GM12878 (cell line): Measurements from ENCODE around the gene ZNF407. TPM values are rescaled to one million over a fixed set of nuclear protein-coding genes. Genes with fewer than 3 reads are reported as not detected.

Experiments used
- CUX1 ChIP-seq: IDR thresholded peaks from 2 replicates; pipeline ENCODE4 v1.6.1; 2012; ENCODE audit warnings: improper control_type of control experiment, low read depth, low read length; ENCODE audit not compliant: insufficient replicate concordance
- HDAC6 ChIP-seq: fragments of 200-600 bp; sonication (generic); IDR thresholded peaks from one replicate; pipeline ENCODE4 v1.8.0; 2017; ENCODE audit warnings: antibody characterized with exemption; ENCODE audit not compliant: unreplicated experiment
- IRF5 ChIP-seq: fragments of 450-650 bp; IDR thresholded peaks from 2 replicates; pipeline ENCODE4 v1.6.1; 2017; ENCODE audit warnings: borderline replicate concordance
- NFYA ChIP-seq: IDR thresholded peaks from 2 replicates; pipeline ENCODE4 v1.6.1; 2011; ENCODE audit warnings: low read depth, mild to moderate bottlenecking, low read length, improper control_type of control experiment, borderline replicate concordance
- SREBF2 ChIP-seq: IDR thresholded peaks from 2 replicates; pipeline ENCODE4 v1.6.1; 2012; ENCODE audit warnings: mild to moderate bottlenecking, low read length
- YY1 ChIP-seq: IDR thresholded peaks from 2 replicates; pipeline ENCODE4 v1.6.1; 2011; ENCODE audit warnings: low read depth, mild to moderate bottlenecking, low read length
- ZNF274 ChIP-seq: IDR thresholded peaks from one replicate; pipeline ENCODE4 v1.8.0; 2011; ENCODE audit not compliant: insufficient read length, insufficient read depth
- polyA plus RNA-seq, 11 experiments: library from polyadenylated mRNA; depleted of rRNA in 4 of 11; unstranded in 6 of 11; stranded (reverse) in 5 of 11; fragments of >200 nt; fragmentation: Nextera tagmentation in 4 of 11; fragmentation: Illumina TruSeq in 1 of 11; extraction: Ambion mirVana in 4 of 11; extraction: Trizol in 1 of 11; gene quantifications; 1 replicate in 1 of 11; 2 replicates in 10 of 11; pipeline versions ENCODE4 v1.2.1 to v1.2.3, GENCODE V29; 2011 to 2016; ENCODE audit warnings: inconsistent platforms in 2 of 11, missing spikeins in 2 of 11, low read depth in 1 of 11
- total RNA-seq, 4 experiments: library from RNA; depleted of rRNA in 3 of 4; stranded (reverse); fragments of >200 nt in 3 of 4; fragmentation: Illumina TruSeq in 1 of 4; extraction: Trizol in 1 of 4; gene quantifications; 2 replicates each; pipeline versions ENCODE4 v1.2.1 to v1.2.3, GENCODE V29; 2013 to 2021
- TF ChIP-seq, protein P1 (sequence below): IDR thresholded peaks from 2 replicates; pipeline ENCODE4 v1.6.1; 2011; ENCODE audit warnings: low read depth, low read length, improper control_type of control experiment, borderline replicate concordance
- TF ChIP-seq, protein P2 (sequence below): fragments of 150-350 bp; IDR thresholded peaks from 2 replicates; pipeline ENCODE4 v1.6.1; 2014; ENCODE audit warnings: mild to moderate bottlenecking, low read depth, low read length

ZNF407 gene
- total and polyA plus RNA-seq, 10 of the 15 experiments (the other 5 are each of a cell fraction or from before 2014, with no cell fraction given) = 0.69 to 11.6 (median 5.3) TPM

GRCh38 chr18:74818516-74819175, 221.0 kb downstream of the ZNF407 start (continued):
- TF ChIP-seq HDAC6 (no peak), YY1 (no peak), ZNF274 (no peak), IRF5 (no peak), NFYA (no peak), SREBF2 (no peak), CUX1 (no peak)
- TF ChIP-seq, protein P1, sequence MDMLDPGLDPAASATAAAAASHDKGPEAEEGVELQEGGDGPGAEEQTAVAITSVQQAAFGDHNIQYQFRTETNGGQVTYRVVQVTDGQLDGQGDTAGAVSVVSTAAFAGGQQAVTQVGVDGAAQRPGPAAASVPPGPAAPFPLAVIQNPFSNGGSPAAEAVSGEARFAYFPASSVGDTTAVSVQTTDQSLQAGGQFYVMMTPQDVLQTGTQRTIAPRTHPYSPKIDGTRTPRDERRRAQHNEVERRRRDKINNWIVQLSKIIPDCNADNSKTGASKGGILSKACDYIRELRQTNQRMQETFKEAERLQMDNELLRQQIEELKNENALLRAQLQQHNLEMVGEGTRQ = no peak
- TF ChIP-seq, protein P2, sequence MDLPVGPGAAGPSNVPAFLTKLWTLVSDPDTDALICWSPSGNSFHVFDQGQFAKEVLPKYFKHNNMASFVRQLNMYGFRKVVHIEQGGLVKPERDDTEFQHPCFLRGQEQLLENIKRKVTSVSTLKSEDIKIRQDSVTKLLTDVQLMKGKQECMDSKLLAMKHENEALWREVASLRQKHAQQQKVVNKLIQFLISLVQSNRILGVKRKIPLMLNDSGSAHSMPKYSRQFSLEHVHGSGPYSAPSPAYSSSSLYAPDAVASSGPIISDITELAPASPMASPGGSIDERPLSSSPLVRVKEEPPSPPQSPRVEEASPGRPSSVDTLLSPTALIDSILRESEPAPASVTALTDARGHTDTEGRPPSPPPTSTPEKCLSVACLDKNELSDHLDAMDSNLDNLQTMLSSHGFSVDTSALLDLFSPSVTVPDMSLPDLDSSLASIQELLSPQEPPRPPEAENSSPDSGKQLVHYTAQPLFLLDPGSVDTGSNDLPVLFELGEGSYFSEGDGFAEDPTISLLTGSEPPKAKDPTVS = no peak
